PC-3 (cell line): ENCODE results near the gene TMPRSS11E.

Source experiments
- EZH2 ChIP-seq: fragments of 300-600 bp; sonication (generic); IDR thresholded peaks from one replicate; pipeline ENCODE4 v1.6.1; 2017; ENCODE audit warnings: antibody characterized with exemption, mild to moderate bottlenecking, low read length; ENCODE audit not compliant: unreplicated experiment
- TF ChIP-seq, protein P1 (sequence below): fragments of 300-600 bp; sonication (generic); conservative IDR thresholded peaks from 2 replicates; pipeline ENCODE4 v1.5.1; 2017; ENCODE audit warnings: antibody characterized with exemption, low read depth, mild to moderate bottlenecking, low read length

DNA sequence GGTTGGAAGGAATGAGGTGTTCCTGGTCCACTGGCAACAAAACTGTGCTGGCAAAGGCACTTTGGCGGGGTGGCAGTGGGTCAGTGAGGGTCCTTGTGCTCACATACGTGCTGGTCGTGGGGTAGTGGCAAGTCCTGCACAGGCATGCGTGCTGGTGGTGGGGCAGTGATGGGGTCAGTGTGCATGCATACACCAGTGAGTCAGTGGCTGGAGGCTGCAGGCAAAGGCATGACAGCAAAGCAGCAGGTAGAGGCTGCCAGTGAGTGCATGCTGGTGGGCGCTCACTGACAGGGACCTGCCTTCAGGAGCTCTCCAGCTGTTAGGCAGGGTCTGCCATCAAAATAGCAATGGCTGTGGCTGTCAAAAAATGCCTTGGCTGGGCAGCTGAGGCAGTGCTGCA, 42.1 kb downstream of the TMPRSS11E start:
- TF ChIP-seq, protein P1, sequence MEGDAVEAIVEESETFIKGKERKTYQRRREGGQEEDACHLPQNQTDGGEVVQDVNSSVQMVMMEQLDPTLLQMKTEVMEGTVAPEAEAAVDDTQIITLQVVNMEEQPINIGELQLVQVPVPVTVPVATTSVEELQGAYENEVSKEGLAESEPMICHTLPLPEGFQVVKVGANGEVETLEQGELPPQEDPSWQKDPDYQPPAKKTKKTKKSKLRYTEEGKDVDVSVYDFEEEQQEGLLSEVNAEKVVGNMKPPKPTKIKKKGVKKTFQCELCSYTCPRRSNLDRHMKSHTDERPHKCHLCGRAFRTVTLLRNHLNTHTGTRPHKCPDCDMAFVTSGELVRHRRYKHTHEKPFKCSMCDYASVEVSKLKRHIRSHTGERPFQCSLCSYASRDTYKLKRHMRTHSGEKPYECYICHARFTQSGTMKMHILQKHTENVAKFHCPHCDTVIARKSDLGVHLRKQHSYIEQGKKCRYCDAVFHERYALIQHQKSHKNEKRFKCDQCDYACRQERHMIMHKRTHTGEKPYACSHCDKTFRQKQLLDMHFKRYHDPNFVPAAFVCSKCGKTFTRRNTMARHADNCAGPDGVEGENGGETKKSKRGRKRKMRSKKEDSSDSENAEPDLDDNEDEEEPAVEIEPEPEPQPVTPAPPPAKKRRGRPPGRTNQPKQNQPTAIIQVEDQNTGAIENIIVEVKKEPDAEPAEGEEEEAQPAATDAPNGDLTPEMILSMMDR, result no peak
- TF ChIP-seq EZH2, result no peak
